Fibroblast of lung (primary cell): ENCODE measurements around the gene PSD4.

Source experiments
- EZH2 ChIP-seq: IDR thresholded peaks from 2 replicates; pipeline ENCODE4 v1.5.1; 2012; ENCODE audit warnings: low read length, control low read depth, mild to moderate bottlenecking; ENCODE audit errors: missing control alignments
- TF ChIP-seq, protein P1 (sequence below), 2 donors: IDR thresholded peaks in 1 of 2; conservative IDR thresholded peaks in 1 of 2; 1 replicate in 1 of 2; 2 replicates in 1 of 2; pipeline ENCODE4 v1.5.1; 2011 to 2012; ENCODE audit warnings: low read length in 2 of 2, control low read depth in 1 of 2, inconsistent platforms in 1 of 2, low read depth in 1 of 2, mild to moderate bottlenecking in 1 of 2

DNA sequence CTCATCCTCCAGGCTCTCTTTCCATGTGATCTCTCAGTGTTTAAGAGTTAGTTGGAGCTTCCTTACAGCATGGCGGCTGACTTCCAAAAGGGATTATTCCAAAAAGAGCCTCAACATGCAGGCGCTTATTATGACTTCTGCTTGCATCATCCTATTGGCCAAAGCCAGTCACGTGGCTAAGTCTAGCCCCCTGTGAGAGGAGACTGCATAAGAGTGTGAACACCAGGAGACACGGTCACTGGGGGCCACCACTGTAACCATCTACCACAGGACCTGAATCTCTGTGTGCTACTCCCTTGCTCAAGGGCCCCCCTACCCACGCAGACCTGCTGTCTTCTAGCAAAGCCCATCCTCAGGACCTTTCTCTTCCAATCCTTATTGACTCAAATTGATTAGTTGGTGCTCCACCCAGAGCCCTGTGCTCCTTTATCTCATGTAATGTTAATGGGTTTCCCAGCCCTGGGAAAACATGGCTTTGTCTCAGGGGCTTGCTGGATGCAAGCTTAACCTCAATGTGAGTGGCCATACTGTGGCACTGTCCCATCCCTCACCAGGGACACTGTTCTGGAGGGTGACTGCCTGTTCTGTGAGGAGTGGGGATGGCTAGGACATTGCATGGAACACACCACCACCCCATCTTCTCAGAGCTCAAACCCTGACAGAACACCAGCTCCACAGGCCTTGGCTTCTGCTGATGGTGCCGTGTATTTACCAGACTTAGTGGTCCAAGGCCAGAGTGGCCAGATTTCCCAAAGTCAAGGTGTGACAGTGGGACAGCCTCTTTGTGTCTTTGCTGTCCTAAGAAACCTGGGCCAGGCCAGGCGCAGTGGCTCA lies 42.2 kb upstream of the PSD4 start:
- TF ChIP-seq, protein P1, sequence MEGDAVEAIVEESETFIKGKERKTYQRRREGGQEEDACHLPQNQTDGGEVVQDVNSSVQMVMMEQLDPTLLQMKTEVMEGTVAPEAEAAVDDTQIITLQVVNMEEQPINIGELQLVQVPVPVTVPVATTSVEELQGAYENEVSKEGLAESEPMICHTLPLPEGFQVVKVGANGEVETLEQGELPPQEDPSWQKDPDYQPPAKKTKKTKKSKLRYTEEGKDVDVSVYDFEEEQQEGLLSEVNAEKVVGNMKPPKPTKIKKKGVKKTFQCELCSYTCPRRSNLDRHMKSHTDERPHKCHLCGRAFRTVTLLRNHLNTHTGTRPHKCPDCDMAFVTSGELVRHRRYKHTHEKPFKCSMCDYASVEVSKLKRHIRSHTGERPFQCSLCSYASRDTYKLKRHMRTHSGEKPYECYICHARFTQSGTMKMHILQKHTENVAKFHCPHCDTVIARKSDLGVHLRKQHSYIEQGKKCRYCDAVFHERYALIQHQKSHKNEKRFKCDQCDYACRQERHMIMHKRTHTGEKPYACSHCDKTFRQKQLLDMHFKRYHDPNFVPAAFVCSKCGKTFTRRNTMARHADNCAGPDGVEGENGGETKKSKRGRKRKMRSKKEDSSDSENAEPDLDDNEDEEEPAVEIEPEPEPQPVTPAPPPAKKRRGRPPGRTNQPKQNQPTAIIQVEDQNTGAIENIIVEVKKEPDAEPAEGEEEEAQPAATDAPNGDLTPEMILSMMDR (conservative IDR thresholded peaks at IDR 0.05 in 1 of 2, IDR thresholded peaks at IDR 0.05 in 1 of 2; ENCODE audit: low read depth in 1 of 2, low read length in 2 of 2): no peak
- TF ChIP-seq EZH2: no peak
